GM19452 (cell line): ENCODE data around the gene EXOC2.
"Not testable (repeated sequence)": the region's sequence is repeated elsewhere in the genome, so short reads cannot be mapped to it uniquely, and the experiment has no call there.

Experiments used
- ATAC-seq: cut with Tn5 transposase; IDR thresholded peaks from one replicate; pipeline ENCODE4 v1.9.1; 2021; ENCODE audit not compliant: unreplicated experiment

The EXOC2 gene

GRCh38 chr6:710601-711571 lies 17.9 kb upstream of the EXOC2 start:
- ATAC-seq, result peak; percentile 82

GRCh38 chr6:709471-710056 lies 16.6 kb upstream of the EXOC2 start:
- ATAC-seq, result no peak

- no peak for ATAC-seq
Observed at GRCh38 chr6:708237-708598, 15.3 kb upstream of the EXOC2 start.

DNA sequence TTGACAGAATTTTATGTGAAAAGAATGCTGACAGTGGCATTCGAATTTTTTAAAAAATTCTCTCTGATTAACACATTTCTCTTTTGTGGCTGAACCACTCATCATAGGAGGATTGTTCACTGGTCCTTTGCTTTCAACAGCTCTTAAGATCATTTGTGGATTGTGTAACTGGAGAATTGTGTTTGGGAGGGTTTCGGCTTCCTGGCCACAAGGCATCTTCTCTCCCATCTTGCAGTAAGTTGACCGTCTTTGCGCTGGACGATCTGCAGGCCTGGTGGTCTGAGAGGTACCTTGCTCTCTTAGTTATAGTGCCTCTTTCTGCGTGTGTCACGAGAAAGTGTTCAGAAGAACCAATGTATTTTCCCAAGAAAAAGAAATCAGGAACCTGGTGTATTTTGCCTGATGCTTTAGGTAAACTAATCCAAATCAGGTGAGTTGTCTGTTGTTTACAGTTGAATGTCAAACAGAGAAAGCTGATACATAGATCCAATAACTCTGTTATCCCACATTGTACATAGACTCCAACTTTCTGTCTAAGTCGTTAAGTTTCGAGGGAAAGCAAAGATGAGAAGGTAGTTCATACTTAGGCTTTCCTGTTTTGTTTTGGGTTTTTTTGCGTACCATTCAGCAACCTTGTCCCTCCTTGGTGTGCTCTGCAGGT lies 14.8 kb upstream of the EXOC2 start:
- no peak for ATAC-seq

- no peak for ATAC-seq
Observed at GRCh38 chr6:706819-707381, 14.0 kb upstream of the EXOC2 start.

- no peak for ATAC-seq
Observed at GRCh38 chr6:706146-706545, 13.2 kb upstream of the EXOC2 start.

GRCh38 chr6:705047-705446 lies 12.1 kb upstream of the EXOC2 start:
- no peak for ATAC-seq

DNA sequence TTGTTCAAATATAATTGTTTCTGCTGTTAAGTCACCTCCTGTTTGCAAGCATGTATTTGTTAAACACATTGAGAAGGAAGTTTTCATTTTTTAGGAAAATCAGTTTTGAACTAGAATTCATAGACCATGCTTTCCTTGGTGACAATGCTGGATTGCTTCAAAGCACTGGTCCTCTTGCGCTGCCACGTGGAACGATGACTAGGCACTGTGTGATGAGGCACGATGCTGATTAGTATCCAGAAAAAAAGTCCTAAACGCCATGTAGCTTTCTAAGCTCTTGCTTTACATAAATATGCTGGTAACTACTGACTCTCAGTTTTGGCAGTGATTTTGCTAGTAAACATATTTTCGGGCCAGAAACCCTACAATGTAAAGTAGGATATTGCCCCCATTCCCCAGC lies 11.1 kb upstream of the EXOC2 start:
- ATAC-seq, result no peak

DNA sequence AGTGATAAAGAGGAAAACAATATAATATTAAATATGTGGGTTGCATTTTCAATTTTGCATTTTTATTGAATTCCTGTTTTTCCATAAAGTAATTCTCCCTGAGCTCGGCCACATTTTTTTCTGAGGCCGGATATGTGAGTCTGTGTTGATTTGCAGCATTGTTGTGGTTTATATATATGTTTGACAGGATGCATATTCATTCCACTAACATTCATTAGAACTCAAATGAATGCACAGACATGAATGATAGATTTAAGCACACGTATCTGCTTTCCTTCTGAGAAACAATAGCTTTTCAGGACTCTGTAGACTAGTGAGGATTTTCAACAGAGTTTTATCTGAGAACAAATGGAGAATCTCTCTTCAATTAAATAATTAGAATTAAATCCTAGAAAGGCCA lies 10.6 kb upstream of the EXOC2 start:
- ATAC-seq, result no peak

GRCh38 chr6:701700-702479 lies 9.0 kb upstream of the EXOC2 start:
- no peak for ATAC-seq

DNA sequence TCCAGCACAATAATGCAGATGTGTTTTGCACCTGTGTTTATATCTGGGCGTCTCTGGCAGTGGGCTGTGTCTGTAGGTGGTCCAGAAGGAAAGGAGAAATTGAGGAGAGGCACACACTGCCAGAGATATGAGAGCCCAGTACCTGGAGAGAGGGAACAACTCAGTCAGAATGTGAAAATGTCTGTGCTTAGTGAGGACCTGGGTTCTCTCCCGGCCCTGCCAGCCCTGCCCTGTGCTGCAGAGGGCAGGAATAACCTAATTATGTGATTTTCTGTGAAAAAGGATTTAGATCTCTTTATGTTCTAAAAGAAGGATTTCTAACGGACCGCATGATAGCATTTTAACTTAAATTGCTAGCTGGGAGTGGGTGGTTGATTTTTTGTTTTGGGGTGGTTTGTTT lies 8.3 kb upstream of the EXOC2 start:
- ATAC-seq, result no peak

GRCh38 chr6:700490-700889 lies 7.6 kb upstream of the EXOC2 start:
- ATAC-seq, result no peak

DNA sequence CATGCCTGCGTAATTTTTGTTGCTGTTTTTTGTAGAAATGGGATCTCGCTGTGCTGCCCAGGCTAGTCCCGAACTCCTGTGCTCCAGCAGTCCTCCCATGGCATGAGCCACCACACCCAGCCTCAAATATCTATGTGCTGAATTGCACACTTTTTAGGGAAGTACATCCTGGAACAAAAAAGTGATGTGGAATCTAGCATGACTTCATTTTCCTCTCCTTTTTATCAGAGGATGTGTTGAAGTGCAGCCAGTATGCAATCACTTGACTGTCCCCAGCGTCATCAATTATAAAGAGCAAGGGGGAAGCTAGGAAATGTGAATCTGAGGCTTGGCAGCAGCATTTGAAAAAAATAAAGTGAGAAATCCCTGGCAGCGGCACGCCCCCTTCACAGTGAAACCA lies 6.4 kb upstream of the EXOC2 start:
- ATAC-seq, result no peak

DNA sequence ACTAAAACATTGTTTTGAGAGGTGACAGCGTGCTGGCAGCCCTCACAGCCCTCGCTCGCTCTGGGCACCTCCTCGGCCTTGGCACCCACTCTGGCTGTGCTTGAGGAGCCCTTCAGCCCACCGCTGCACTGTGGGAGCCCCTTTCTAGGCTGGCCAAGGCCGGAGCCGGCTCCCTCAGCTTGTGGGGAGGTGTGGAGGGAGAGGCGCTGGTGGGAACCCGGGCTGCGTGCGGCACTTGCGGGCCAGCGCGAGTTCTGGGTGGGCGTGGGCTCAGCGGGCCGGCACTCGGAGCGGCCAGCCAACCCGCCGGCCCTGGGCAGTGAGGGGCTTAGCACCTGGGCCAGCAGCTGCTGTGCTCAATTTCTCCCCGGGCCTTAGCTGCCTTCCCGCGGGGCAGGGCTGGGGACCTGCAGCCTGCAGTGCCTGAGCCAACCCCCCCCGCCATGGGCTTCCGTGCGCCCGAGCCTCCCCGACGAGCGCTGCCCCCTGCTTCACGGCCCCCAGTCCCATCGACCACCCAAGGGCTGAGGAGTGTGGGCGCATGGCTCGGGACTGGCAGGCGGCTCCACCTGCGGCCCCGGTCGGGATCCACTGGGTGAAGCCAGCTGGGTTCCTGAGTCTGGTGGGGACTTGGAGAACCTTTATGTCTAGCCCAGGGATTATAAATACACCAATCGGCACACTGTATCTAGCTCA lies 1.6 kb upstream of the EXOC2 start:
- ATAC-seq, result not testable (repeated sequence)

DNA sequence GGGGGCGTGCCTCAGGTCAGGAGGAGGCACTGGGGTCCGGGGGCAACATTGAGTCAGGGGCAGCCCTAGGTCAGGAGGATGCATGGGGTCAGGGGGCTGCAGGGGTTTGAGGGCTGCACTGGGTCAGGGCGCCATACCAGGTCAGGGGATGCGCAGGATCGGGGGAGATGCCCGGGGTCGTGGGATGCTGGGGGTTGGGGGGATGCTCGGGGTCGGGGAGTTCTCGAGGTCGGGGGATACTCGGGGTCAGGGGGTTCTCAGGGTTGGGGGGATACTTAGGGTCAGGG lies 727 bp upstream of the EXOC2 start:
- no peak for ATAC-seq

- peak; percentile 76 for ATAC-seq
Observed at GRCh38 chr6:692356-692851, 535 bp downstream of the EXOC2 start.

GRCh38 chr6:689223-689622 lies 3.7 kb downstream of the EXOC2 start:
- no peak for ATAC-seq

GRCh38 chr6:686497-686896 lies 6.4 kb downstream of the EXOC2 start:
- no peak for ATAC-seq

- ATAC-seq, result peak; percentile 78
Observed at GRCh38 chr6:684831-685636, 7.9 kb downstream of the EXOC2 start.
